Bronchial epithelial cell (primary cell): ENCODE measurements around the gene PIMREG. TPM values are rescaled to one million over a fixed set of nuclear protein-coding genes. Genes with fewer than 3 reads are reported as not detected.

Experiments used
- DNase-seq: peaks from one replicate; pipeline ENCODE4 v3.0.0-alpha.2; 2010; ENCODE audit warnings: low read depth
- FAIRE-seq: peaks from 2 replicates; lab custom pipeline; 2011; peaks lifted over from hg19 to GRCh38; lab: Jason Lieb, UNC
- H3K27me3 ChIP-seq: 2 replicates; pipeline ENCODE4 v1.5.1; 2011; ENCODE audit warnings: low read length; ENCODE audit not compliant: control insufficient read depth, insufficient read depth
- H3K36me3 ChIP-seq: 2 replicates; pipeline ENCODE4 v1.5.1; 2011; ENCODE audit warnings: low read length; ENCODE audit not compliant: control insufficient read depth, insufficient read depth
- H3K4me3 ChIP-seq: 2 replicates; pipeline ENCODE4 v1.5.1; 2011; ENCODE audit warnings: mild to moderate bottlenecking, low read depth, low read length, control low read depth
- CTCF ChIP-seq: IDR thresholded peaks from 2 replicates; pipeline ENCODE4 v1.5.1; 2011; ENCODE audit warnings: mild to moderate bottlenecking, moderate library complexity, low read length, control low read depth, inconsistent platforms; ENCODE audit not compliant: insufficient read depth, severe bottlenecking
- total RNA-seq: library from RNA; depleted of rRNA; stranded (reverse); fragments of >200 nt; gene quantifications from 2 replicates; pipeline ENCODE4 v1.2.1, GENCODE V29; 2014

PIMREG gene
- total RNA-seq, 1 donor from 2014 or later = 0.26 TPM

- Histone ChIP-seq H3K27me3 (no peaks in the 10 kb centered on the region), H3K36me3 (peaks cover 8% of the 10 kb centered on the region), H3K4me3 (no peak overlapping the region)
- no peak for DNase-seq
- TF ChIP-seq CTCF = no peak
- FAIRE-seq = no peak
Measured at GRCh38 chr17:6498356-6498755, 54.1 kb downstream of the PIMREG start.

GRCh38 chr17:6498901-6499540 lies 54.8 kb downstream of the PIMREG start:
- DNase-seq (no peak), FAIRE-seq (no peak)
- H3K27me3 ChIP-seq = no peaks in the 10 kb centered on the region
- no peak for TF ChIP-seq CTCF
- no peak overlapping the region for H3K4me3 ChIP-seq
- H3K36me3 ChIP-seq = peaks cover 11% of the 10 kb centered on the region

Other genes with a start within 250 kb of the PIMREG start
- gene AIPL1, start 9.3 kb upstream of the PIMREG start, total RNA-seq = under 0.01 TPM in 1 of 2 replicates, not detected in the other
- gene PITPNM3, start 112.1 kb downstream of the PIMREG start, total RNA-seq = 25.0 and 42.9 TPM in 2 replicates
- 6.6 and 9.2 TPM in 2 replicates for gene KIAA0753, start 196.3 kb downstream of the PIMREG start, total RNA-seq
- 222 and 317 TPM in 2 replicates for gene TXNDC17, start 196.6 kb downstream of the PIMREG start, total RNA-seq
- gene MED31, start 207.2 kb downstream of the PIMREG start, total RNA-seq = 11.1 and 11.6 TPM in 2 replicates
- gene C17orf100, start 207.3 kb downstream of the PIMREG start, total RNA-seq = 0.13 and 0.53 TPM in 2 replicates